ENCODE results near the gene KLK2.

The KLK2 gene

GRCh38 chr19:50928831-50929230, 55.6 kb downstream of the KLK2 start:
- DNase-seq, result no peak
